ENCODE measurements around the gene NTNG1. TPM values are rescaled to one million over a fixed set of nuclear protein-coding genes. Genes with fewer than 3 reads are reported as not detected.
"Not testable (repeated sequence)": the region's sequence is repeated elsewhere in the genome, so short reads cannot be mapped to it uniquely, and the experiment has no call there.

Gene NTNG1
- polyA plus RNA-seq, 3 donors = 0.07 to 0.79 (median 0.43) TPM

- H3K27ac ChIP-seq (ENCODE audit: low read depth, low read length) = no peak overlapping the region
- WGBS, 3 donors = 37 to 60% (median 55%) methylated on average over 2 of the region's 2 CpGs
Observed at GRCh38 chr1:107184888-107185287, 44.0 kb downstream of the NTNG1 start.

- 31 to 58% (median 49%) methylated on average over 3 of the region's 3 CpGs for WGBS, 3 donors
Observed at GRCh38 chr1:107187399-107187798, 46.6 kb downstream of the NTNG1 start.

GRCh38 chr1:107188160-107188559 is 47.3 kb downstream of the NTNG1 start:
- no peak overlapping the region for H3K27ac ChIP-seq (ENCODE audit: low read depth, low read length)
- WGBS, 3 donors = 67 to 91% (median 91%) methylated on average over 3 of the region's 3 CpGs

More at GRCh38 chr1:107187399-107187798, 46.6 kb downstream of the NTNG1 start:
- no peak overlapping the region for H3K27ac ChIP-seq (ENCODE audit: low read depth, low read length)

- WGBS, 3 donors = 70 to 92% (median 90%) methylated on average over 1 of the region's 1 CpG
- H3K27ac ChIP-seq (ENCODE audit: low read depth, low read length) = no peak overlapping the region
Observed at GRCh38 chr1:107194380-107194779, 53.5 kb downstream of the NTNG1 start.

- 43 to 89% (median 85%) methylated on average over 1 of the region's 1 CpG for WGBS, 3 donors
- H3K27ac ChIP-seq (ENCODE audit: low read depth, low read length) = no peak overlapping the region
Observed at GRCh38 chr1:107195476-107195875, 54.6 kb downstream of the NTNG1 start.

- WGBS, 3 donors = 47 to 66% (median 63%) methylated on average over 5 of the region's 5 CpGs
- no peak overlapping the region for H3K27ac ChIP-seq (ENCODE audit: low read depth, low read length)
Observed at GRCh38 chr1:107196973-107197562, 56.2 kb downstream of the NTNG1 start.

GRCh38 chr1:107198561-107198960 is 57.7 kb downstream of the NTNG1 start:
- no peak overlapping the region for H3K27ac ChIP-seq (ENCODE audit: low read depth, low read length)
- WGBS, 3 donors = 47 to 57% (median 56%) methylated on average over 5 of the region's 5 CpGs

- WGBS, 3 donors = 80 to 91% (median 86%) methylated on average over 1 of the region's 1 CpG
- no peak overlapping the region for H3K27ac ChIP-seq (ENCODE audit: low read depth, low read length)
Observed at GRCh38 chr1:107200631-107201030, 59.8 kb downstream of the NTNG1 start.

GRCh38 chr1:107202007-107202406 is 61.2 kb downstream of the NTNG1 start:
- H3K27ac ChIP-seq (ENCODE audit: low read depth, low read length) = no peak overlapping the region
- 78 to 94% (median 94%) methylated on average over 1 of the region's 1 CpG for WGBS, 3 donors

- 79 to 93% (median 86%) methylated on average over 7 of the region's 7 CpGs for WGBS, 3 donors
- H3K27ac ChIP-seq (ENCODE audit: low read depth, low read length) = no peak overlapping the region
Observed at GRCh38 chr1:107213225-107213624, 72.4 kb downstream of the NTNG1 start.

GRCh38 chr1:107220036-107220435 is 79.2 kb downstream of the NTNG1 start:
- no peak overlapping the region for H3K27ac ChIP-seq (ENCODE audit: low read depth, low read length)
- WGBS, 3 donors = 76 to 92% (median 89%) methylated on average over 1 of the region's 1 CpG

GRCh38 chr1:107225706-107226105 is 84.9 kb downstream of the NTNG1 start:
- 70 to 84% (median 81%) methylated on average over 1 of the region's 1 CpG for WGBS, 3 donors
- H3K27ac ChIP-seq (ENCODE audit: low read depth, low read length) = no peak overlapping the region

GRCh38 chr1:107228704-107229371 is 88.0 kb downstream of the NTNG1 start:
- no peak overlapping the region for H3K27ac ChIP-seq (ENCODE audit: low read depth, low read length)
- WGBS, 3 donors = 74 to 86% (median 83%) methylated on average over 4 of the region's 4 CpGs

- no peak overlapping the region for H3K27ac ChIP-seq (ENCODE audit: low read depth, low read length)
- WGBS, 3 donors = 52 to 70% (median 52%) methylated on average over 2 of the region's 2 CpGs
Observed at GRCh38 chr1:107229711-107230110, 88.9 kb downstream of the NTNG1 start.

- no peak overlapping the region for H3K27ac ChIP-seq (ENCODE audit: low read depth, low read length)
Observed at GRCh38 chr1:107230121-107230520, 89.3 kb downstream of the NTNG1 start.

GRCh38 chr1:107231291-107231690 is 90.5 kb downstream of the NTNG1 start:
- WGBS, 3 donors = 85 to 93% (median 85%) methylated on average over 2 of the region's 2 CpGs

More at GRCh38 chr1:107230121-107230520, 89.3 kb downstream of the NTNG1 start:
- WGBS, 3 donors = 75 to 89% (median 86%) methylated on average over 2 of the region's 2 CpGs

GRCh38 chr1:107232426-107232825 is 91.6 kb downstream of the NTNG1 start:
- 61 to 80% (median 79%) methylated on average over 2 of the region's 2 CpGs for WGBS, 3 donors
- no peak overlapping the region for H3K27ac ChIP-seq (ENCODE audit: low read depth, low read length)

More at GRCh38 chr1:107231291-107231690, 90.5 kb downstream of the NTNG1 start:
- H3K27ac ChIP-seq (ENCODE audit: low read depth, low read length) = no peak overlapping the region

GRCh38 chr1:107236760-107237159 is 95.9 kb downstream of the NTNG1 start:
- not testable (repeated sequence) for H3K27ac ChIP-seq (ENCODE audit: low read depth, low read length)
- WGBS, 3 donors = 82 to 96% (median 93%) methylated on average over 3 of the region's 3 CpGs

- H3K27ac ChIP-seq (ENCODE audit: low read depth, low read length) = no peak overlapping the region
- WGBS, 3 donors = 78 to 91% (median 89%) methylated on average over 7 of the region's 7 CpGs
Observed at GRCh38 chr1:107243461-107243860, 102.6 kb downstream of the NTNG1 start.

All from adipose tissue (tissue), 3 donors.